Colonic mucosa (tissue), 4 donors: ENCODE results near the gene ALDH1A1. TPM values are rescaled to one million over a fixed set of nuclear protein-coding genes. Genes with fewer than 3 reads are reported as not detected.

Experiments
- DNase-seq: peaks from one replicate; pipeline ENCODE4 v3.0.0-alpha.2; 2020
- H3K27ac ChIP-seq: fragments of 200-600 bp; one replicate; pipeline ENCODE4 v1.8.0; 2021
- H3K27me3 ChIP-seq: fragments of 200-600 bp; one replicate; pipeline ENCODE4 v1.8.0; 2021
- H3K36me3 ChIP-seq: fragments of 200-600 bp; one replicate; pipeline ENCODE4 v1.8.0; 2021
- H3K4me1 ChIP-seq: fragments of 200-600 bp; one replicate; pipeline ENCODE4 v1.8.0; 2021; ENCODE audit warnings: mild to moderate bottlenecking
- H3K4me3 ChIP-seq: fragments of 200-600 bp; one replicate; pipeline ENCODE4 v1.8.0; 2021
- H3K9ac ChIP-seq, 2 donors: one replicate each; pipeline ENCODE4 v1.7.0; 2013; ENCODE audit warnings: control low read depth in 2 of 2, low read depth in 2 of 2, low read length in 2 of 2
- H3K9me3 ChIP-seq: fragments of 200-600 bp; one replicate; pipeline ENCODE4 v1.8.0; 2021
- intact Hi-C: fragments of 100-400 bp; cut with DNase I; formaldehyde crosslinking; loops from one replicate; pipeline ENCODE4 v1.14.1; 2022
- total RNA-seq, 2 donors: library from RNA; stranded (reverse); fragmentation: NEBNext Ultra II Directional in 1 of 2; extraction: Animal tissue kit (Norgen Biotek cat#: 25700) in 1 of 2; gene quantifications; one replicate each; pipeline ENCODE4 v1.2.1, GENCODE V29; 2021
- TF ChIP-seq, protein P1 (sequence below): fragments of 200-600 bp; IDR thresholded peaks from one replicate; pipeline ENCODE4 v1.8.0; 2022; ENCODE audit warnings: antibody characterized with exemption, mild to moderate bottlenecking
- donor health status: healthy.
- donor health status: DM: no; HTN: no; CAD: no.
- donor health status: DM: no; HTN: no; CAD: no.

Gene ALDH1A1
- total RNA-seq, 2 donors from 2014 or later: 61.3 to 102 TPM

DNA sequence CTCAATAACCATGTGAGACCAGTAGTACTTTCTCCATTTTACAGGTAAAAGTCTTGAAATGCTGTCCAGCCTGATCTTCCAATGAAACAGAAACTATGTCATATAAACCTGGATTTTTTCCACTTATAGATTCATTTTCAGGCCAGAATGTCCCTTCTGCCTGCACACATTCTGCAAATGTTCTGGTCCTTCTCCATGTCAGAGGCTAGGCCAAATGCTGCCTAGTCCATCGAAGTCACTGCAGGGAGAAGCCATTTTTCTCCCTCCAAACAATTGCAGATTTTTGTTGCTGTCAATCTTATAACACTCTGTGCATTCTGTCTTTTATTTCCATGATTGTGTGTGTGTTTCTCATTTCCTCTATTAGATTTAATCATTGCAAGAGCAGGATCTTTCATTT, 59.4 kb downstream of the ALDH1A1 start:
- Histone ChIP-seq H3K27me3 (no peaks in the 10 kb centered on the region), H3K27ac (no peak overlapping the region), H3K9ac (no peak overlapping the region), H3K4me1 (no peaks in the 10 kb centered on the region), H3K9me3 (no peaks in the 10 kb centered on the region), H3K36me3 (no peaks in the 10 kb centered on the region), H3K4me3 (no peak overlapping the region)
- no peak for DNase-seq
- TF ChIP-seq, protein P1, sequence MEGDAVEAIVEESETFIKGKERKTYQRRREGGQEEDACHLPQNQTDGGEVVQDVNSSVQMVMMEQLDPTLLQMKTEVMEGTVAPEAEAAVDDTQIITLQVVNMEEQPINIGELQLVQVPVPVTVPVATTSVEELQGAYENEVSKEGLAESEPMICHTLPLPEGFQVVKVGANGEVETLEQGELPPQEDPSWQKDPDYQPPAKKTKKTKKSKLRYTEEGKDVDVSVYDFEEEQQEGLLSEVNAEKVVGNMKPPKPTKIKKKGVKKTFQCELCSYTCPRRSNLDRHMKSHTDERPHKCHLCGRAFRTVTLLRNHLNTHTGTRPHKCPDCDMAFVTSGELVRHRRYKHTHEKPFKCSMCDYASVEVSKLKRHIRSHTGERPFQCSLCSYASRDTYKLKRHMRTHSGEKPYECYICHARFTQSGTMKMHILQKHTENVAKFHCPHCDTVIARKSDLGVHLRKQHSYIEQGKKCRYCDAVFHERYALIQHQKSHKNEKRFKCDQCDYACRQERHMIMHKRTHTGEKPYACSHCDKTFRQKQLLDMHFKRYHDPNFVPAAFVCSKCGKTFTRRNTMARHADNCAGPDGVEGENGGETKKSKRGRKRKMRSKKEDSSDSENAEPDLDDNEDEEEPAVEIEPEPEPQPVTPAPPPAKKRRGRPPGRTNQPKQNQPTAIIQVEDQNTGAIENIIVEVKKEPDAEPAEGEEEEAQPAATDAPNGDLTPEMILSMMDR: no peak
- intact Hi-C loops: no loop called here

DNA sequence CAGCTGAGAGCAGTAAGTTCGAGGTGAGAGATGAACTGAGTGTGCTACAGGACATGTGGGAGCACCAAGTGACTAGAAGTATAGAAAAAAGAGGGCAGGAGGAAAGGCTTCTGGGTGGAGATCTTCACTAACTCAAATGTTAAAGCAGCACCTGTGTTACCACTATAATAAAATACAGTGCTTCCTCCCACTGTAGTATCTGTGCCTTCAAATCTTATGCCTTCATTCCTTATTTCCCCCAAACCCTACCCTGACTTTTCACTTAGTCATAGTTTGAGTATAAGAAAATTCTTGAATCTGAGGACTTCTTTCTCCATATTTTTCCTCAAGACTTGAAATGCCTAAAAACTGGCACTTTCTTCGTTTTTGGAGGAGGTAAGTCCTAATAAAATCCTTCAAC, 61.8 kb downstream of the ALDH1A1 start:
- TF ChIP-seq, protein P1: no peak
- Histone ChIP-seq H3K9me3 (no peaks in the 10 kb centered on the region), H3K27me3 (no peaks in the 10 kb centered on the region), H3K36me3 (no peaks in the 10 kb centered on the region), H3K4me3 (no peak overlapping the region), H3K4me1 (no peaks in the 10 kb centered on the region), H3K9ac (no peak overlapping the region), H3K27ac (no peak overlapping the region)
- intact Hi-C loops: no loop called here
- DNase-seq: no peak

DNA sequence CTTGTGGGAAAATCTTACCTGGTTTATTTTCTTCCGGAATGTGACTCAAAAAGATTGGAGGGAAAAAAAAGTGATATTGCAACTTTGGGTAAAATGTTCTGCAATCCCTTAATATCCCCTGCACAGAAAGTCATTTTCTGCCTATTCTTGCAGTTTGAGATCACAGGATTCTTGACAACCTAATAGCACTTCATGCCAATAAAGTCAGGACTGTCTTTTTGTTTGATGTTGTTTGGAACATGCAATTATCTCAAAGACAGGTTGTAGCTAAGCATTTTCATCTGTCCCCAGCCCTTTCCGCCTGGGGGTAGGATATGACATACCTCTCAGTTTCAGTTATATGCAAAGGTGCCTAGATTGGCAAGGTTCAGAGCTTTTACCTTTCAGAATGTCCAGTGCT, 63.9 kb downstream of the ALDH1A1 start:
- TF ChIP-seq, protein P1: no peak
- no peaks in the 10 kb centered on the region for H3K36me3 ChIP-seq
- H3K4me3 ChIP-seq: no peak overlapping the region
- no peaks in the 10 kb centered on the region for H3K27me3 ChIP-seq
- no peak overlapping the region for H3K9ac ChIP-seq
- intact Hi-C loops: no loop called here
- no peaks in the 10 kb centered on the region for H3K4me1 ChIP-seq
- DNase-seq: no peak
- no peaks in the 10 kb centered on the region for H3K9me3 ChIP-seq
- H3K27ac ChIP-seq: no peak overlapping the region

DNA sequence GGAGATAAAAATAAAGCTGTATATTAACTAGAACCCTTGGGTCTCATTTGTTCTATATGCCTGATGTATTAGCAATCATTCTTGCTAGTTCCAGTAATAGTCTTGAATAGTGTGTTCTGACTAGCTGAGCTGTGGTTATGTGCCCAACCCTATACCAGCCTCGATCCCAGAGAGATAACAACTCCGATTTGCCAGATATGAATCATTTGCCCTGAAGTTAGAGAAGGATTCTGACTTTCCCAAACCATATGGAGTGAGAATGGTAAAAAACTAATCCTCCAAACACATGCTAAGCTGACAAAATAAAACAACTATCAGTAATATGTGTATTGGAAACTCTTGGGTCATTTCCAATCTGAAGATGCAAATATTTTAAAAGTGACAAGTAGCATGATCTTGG, 64.8 kb downstream of the ALDH1A1 start:
- no peaks in the 10 kb centered on the region for H3K27me3 ChIP-seq
- no peak overlapping the region for H3K9ac ChIP-seq
- no peak overlapping the region for H3K27ac ChIP-seq
- no peak overlapping the region for H3K4me3 ChIP-seq
- intact Hi-C loops: no loop called here
- TF ChIP-seq, protein P1: no peak
- no peaks in the 10 kb centered on the region for H3K4me1 ChIP-seq
- no peaks in the 10 kb centered on the region for H3K9me3 ChIP-seq
- H3K36me3 ChIP-seq: no peaks in the 10 kb centered on the region
- no peak for DNase-seq

DNA sequence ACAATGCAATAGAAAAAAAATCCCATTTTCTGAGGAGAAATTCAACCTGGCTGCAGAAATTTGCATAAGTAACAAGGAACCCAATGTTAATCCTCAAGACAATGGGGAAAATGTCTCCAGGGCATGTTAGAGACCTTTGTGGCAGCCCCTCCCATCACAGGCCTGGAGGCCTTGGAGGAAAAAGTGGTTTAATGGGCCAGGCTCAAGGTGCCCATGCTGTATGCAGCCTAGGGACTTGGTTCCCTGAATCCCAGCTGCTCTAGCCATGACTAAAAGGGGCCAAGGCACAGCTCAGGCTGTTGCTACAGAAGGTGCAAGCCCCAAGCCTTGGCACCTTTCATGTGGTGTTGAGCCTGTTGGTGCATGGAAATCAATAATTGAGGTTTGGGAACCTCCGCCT, 66.5 kb downstream of the ALDH1A1 start:
- no peaks in the 10 kb centered on the region for H3K36me3 ChIP-seq
- TF ChIP-seq, protein P1: no peak

DNA sequence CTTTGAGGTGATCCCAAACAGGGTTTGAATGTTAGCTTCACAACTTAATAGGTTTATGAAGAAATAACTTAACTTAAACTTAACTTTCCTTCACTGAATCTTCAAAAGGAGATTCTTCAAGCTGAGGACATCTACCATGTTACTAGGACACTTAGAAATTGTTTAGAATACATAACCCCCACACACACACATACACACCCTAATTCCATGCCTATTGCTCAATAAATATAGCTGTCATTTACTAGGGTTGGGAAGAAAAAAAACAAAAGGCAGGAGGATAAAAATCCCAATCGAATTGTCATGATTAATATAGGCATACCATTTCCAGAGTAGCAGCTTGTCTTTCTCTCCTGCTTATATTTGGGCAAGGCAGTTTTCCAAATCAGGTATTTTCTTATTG, 68.3 kb downstream of the ALDH1A1 start:
- H3K36me3 ChIP-seq: no peaks in the 10 kb centered on the region
- TF ChIP-seq, protein P1: no peak
- H3K4me3 ChIP-seq: no peak overlapping the region
- no peak for DNase-seq
- no peaks in the 10 kb centered on the region for H3K9me3 ChIP-seq
- no peak overlapping the region for H3K9ac ChIP-seq
- H3K27ac ChIP-seq: no peak overlapping the region
- intact Hi-C loops: no loop called here
- H3K27me3 ChIP-seq: no peaks in the 10 kb centered on the region
- H3K4me1 ChIP-seq: no peaks in the 10 kb centered on the region

More for the DNA sequence above, 66.5 kb downstream of the ALDH1A1 start:
- Histone ChIP-seq H3K9me3 (no peaks in the 10 kb centered on the region), H3K27me3 (no peaks in the 10 kb centered on the region), H3K4me1 (no peaks in the 10 kb centered on the region), H3K4me3 (no peak overlapping the region), H3K27ac (no peak overlapping the region), H3K9ac (no peak overlapping the region)
- intact Hi-C loops: no loop called here
- no peak for DNase-seq
